GM19328 (cell line): ENCODE results near the gene BRD3OS.

Source experiments
- ATAC-seq: cut with Tn5 transposase; IDR thresholded peaks from one replicate; pipeline ENCODE4 v1.9.1; 2021; ENCODE audit warnings: mild to moderate bottlenecking, moderate library complexity; ENCODE audit not compliant: unreplicated experiment

The BRD3OS gene

DNA sequence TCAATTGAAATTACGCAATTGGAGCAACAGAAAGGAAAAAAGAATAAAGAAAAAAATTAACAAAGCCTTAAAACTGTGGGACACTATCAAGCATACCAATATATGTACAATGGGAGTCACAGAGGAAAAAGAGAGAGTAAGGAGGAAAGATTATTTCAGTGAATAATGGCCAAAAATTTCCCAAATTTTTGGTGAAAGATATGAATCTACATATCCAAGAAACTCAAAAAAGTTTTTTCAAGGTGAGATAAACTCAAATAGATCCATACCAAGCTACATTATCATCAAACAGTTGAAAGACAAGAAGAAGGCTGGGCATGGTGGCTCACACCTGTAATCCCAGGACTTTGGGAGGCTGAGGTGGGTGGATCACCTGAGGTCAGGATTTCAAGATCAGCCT lies 51.4 kb downstream of the BRD3OS start:
- no peak for ATAC-seq
